ENCODE data around the gene UNK. TPM values are rescaled to one million over a fixed set of nuclear protein-coding genes. Genes with fewer than 3 reads are reported as not detected.
"Not testable (repeated sequence)": the region's sequence is repeated elsewhere in the genome, so short reads cannot be mapped to it uniquely, and the experiment has no call there.

UNK gene
- total RNA-seq, 4 donors from 2014 or later = 19.4 to 38.9 (median 24.3) TPM

GRCh38 chr17:75808905-75809621, 24.5 kb downstream of the UNK start:
- DNase-seq (ENCODE audit: low spot score) (no peak), ATAC-seq (ENCODE audit: low FRiP score) (peak; percentile 57)
- no peak for TF ChIP-seq CTCF (IDR thresholded peaks at IDR 0.05)

GRCh38 chr17:75809631-75810111, 25.1 kb downstream of the UNK start:
- no peak for TF ChIP-seq CTCF (IDR thresholded peaks at IDR 0.05)
- no peak for DNase-seq (ENCODE audit: low spot score)
- ATAC-seq (ENCODE audit: low FRiP score) = no peak

- DNase-seq (ENCODE audit: low spot score) = no peak
- ATAC-seq (ENCODE audit: low FRiP score) = no peak
- no peak for TF ChIP-seq CTCF (IDR thresholded peaks at IDR 0.05)
Measured at GRCh38 chr17:75810216-75810615, 25.6 kb downstream of the UNK start.

GRCh38 chr17:75810756-75811155, 26.1 kb downstream of the UNK start:
- not testable (repeated sequence) for DNase-seq (ENCODE audit: low spot score); ATAC-seq (ENCODE audit: low FRiP score)

- DNase-seq (ENCODE audit: low spot score) = no peak
- no peak for ATAC-seq (ENCODE audit: low FRiP score)
- no peak for TF ChIP-seq CTCF (IDR thresholded peaks at IDR 0.05)
Measured at GRCh38 chr17:75811174-75811573, 26.6 kb downstream of the UNK start.

GRCh38 chr17:75812096-75813013, 27.7 kb downstream of the UNK start:
- TF ChIP-seq CTCF (IDR thresholded peaks at IDR 0.05) = no peak
- DNase-seq (ENCODE audit: low spot score) = no peak
- no peak for ATAC-seq (ENCODE audit: low FRiP score)

All from omental fat pad (tissue), 4 donors.